ENCODE data around the gene CTIF. TPM values are rescaled to one million over a fixed set of nuclear protein-coding genes. Genes with fewer than 3 reads are reported as not detected.
"Not testable (repeated sequence)": the region's sequence is repeated elsewhere in the genome, so short reads cannot be mapped to it uniquely, and the experiment has no call there.

CTIF gene
- polyA plus RNA-seq, 4 donors, result 8.1 to 22.6 (median 11.3) TPM

- Histone ChIP-seq H3K36me3 (ENCODE audit: control insufficient read depth in 3 of 3, insufficient read depth in 2 of 3, low read depth in 1 of 3, low read length in 3 of 3) (peaks cover 0 to 34% (median 0%) of the 10 kb centered on the region in 3 donors), H3K4me1 (ENCODE audit: control insufficient read depth in 3 of 3, insufficient read depth in 2 of 3, low read depth in 1 of 3, low read length in 2 of 3) (peaks cover 6 to 34% (median 7%) of the 10 kb centered on the region in 3 donors), H3K27ac (ENCODE audit: low read depth in 1 of 3, low read length in 2 of 3) (no peak overlapping the region), H3K27me3 (ENCODE audit: control insufficient read depth in 3 of 3, insufficient read depth in 3 of 3, low read length in 3 of 3) (no peaks in the 10 kb centered on the region), H3K9me3 (ENCODE audit: control insufficient read depth in 2 of 2, insufficient read depth in 1 of 2, low read depth in 1 of 2, low read length in 1 of 2) (no peaks in the 10 kb centered on the region), H3K4me3 (ENCODE audit: low read depth in 1 of 3, low read length in 3 of 3) (no peak overlapping the region)
- DNase-seq (no peak), FAIRE-seq (no peak)
- WGBS, 3 donors, result 90 to 92% (median 91%) methylated on average over 10 of the region's 10 CpGs
Measured at GRCh38 chr18:48805826-48806535, 267.1 kb downstream of the CTIF start.

GRCh38 chr18:48806551-48807261 is 267.9 kb downstream of the CTIF start:
- peaks cover 0 to 32% (median 0%) of the 10 kb centered on the region in 3 donors for H3K36me3 ChIP-seq (ENCODE audit: control insufficient read depth in 3 of 3, insufficient read depth in 2 of 3, low read depth in 1 of 3, low read length in 3 of 3)
- no peaks in the 10 kb centered on the region for H3K27me3 ChIP-seq (ENCODE audit: control insufficient read depth in 3 of 3, insufficient read depth in 3 of 3, low read length in 3 of 3)
- 53 to 69% (median 64%) methylated on average over 11 of the region's 11 CpGs for WGBS, 3 donors
- FAIRE-seq, result no peak
- H3K9me3 ChIP-seq (ENCODE audit: control insufficient read depth in 2 of 2, insufficient read depth in 1 of 2, low read depth in 1 of 2, low read length in 1 of 2), result no peaks in the 10 kb centered on the region
- peak overlapping the region in 1 of 3 donors; percentile 43 for H3K27ac ChIP-seq (ENCODE audit: low read depth in 1 of 3, low read length in 2 of 3)
- no peak overlapping the region for H3K4me3 ChIP-seq (ENCODE audit: low read depth in 1 of 3, low read length in 3 of 3)
- peaks cover 5 to 27% (median 6%) of the 10 kb centered on the region in 3 donors for H3K4me1 ChIP-seq (ENCODE audit: control insufficient read depth in 3 of 3, insufficient read depth in 2 of 3, low read depth in 1 of 3, low read length in 2 of 3)
- no peak for DNase-seq

- H3K9me3 ChIP-seq (ENCODE audit: control insufficient read depth in 2 of 2, insufficient read depth in 1 of 2, low read depth in 1 of 2, low read length in 1 of 2), result no peaks in the 10 kb centered on the region
Measured at GRCh38 chr18:48808476-48808875, 269.6 kb downstream of the CTIF start.

GRCh38 chr18:48809365-48809764 is 270.5 kb downstream of the CTIF start:
- no peaks in the 10 kb centered on the region for H3K9me3 ChIP-seq (ENCODE audit: control insufficient read depth in 2 of 2, insufficient read depth in 1 of 2, low read depth in 1 of 2, low read length in 1 of 2)
- H3K36me3 ChIP-seq (ENCODE audit: control insufficient read depth in 3 of 3, insufficient read depth in 2 of 3, low read depth in 1 of 3, low read length in 3 of 3), result peaks cover 0 to 13% (median 0%) of the 10 kb centered on the region in 3 donors
- DNase-seq (no peak), FAIRE-seq (no peak)
- no peaks in the 10 kb centered on the region for H3K27me3 ChIP-seq (ENCODE audit: control insufficient read depth in 3 of 3, insufficient read depth in 3 of 3, low read length in 3 of 3)
- peaks cover 5 to 20% (median 15%) of the 10 kb centered on the region in 3 donors for H3K4me1 ChIP-seq (ENCODE audit: control insufficient read depth in 3 of 3, insufficient read depth in 2 of 3, low read depth in 1 of 3, low read length in 2 of 3)
- no peak overlapping the region for H3K4me3 ChIP-seq (ENCODE audit: low read depth in 1 of 3, low read length in 3 of 3)
- H3K27ac ChIP-seq (ENCODE audit: low read depth in 1 of 3, low read length in 2 of 3), result no peak overlapping the region
- 89 to 93% (median 93%) methylated on average over 1 of the region's 1 CpG for WGBS, 3 donors

More at GRCh38 chr18:48808476-48808875, 269.6 kb downstream of the CTIF start:
- no peak overlapping the region for H3K27ac ChIP-seq (ENCODE audit: low read depth in 1 of 3, low read length in 2 of 3)
- DNase-seq (no peak), FAIRE-seq (no peak)
- peaks cover 0 to 22% (median 0%) of the 10 kb centered on the region in 3 donors for H3K36me3 ChIP-seq (ENCODE audit: control insufficient read depth in 3 of 3, insufficient read depth in 2 of 3, low read depth in 1 of 3, low read length in 3 of 3)
- no peak overlapping the region for H3K4me3 ChIP-seq (ENCODE audit: low read depth in 1 of 3, low read length in 3 of 3)
- no peaks in the 10 kb centered on the region for H3K27me3 ChIP-seq (ENCODE audit: control insufficient read depth in 3 of 3, insufficient read depth in 3 of 3, low read length in 3 of 3)
- WGBS, 3 donors, result 59 to 88% (median 60%) methylated on average over 1 of the region's 1 CpG
- peaks cover 2 to 16% (median 6%) of the 10 kb centered on the region in 3 donors for H3K4me1 ChIP-seq (ENCODE audit: control insufficient read depth in 3 of 3, insufficient read depth in 2 of 3, low read depth in 1 of 3, low read length in 2 of 3)

- Histone ChIP-seq H3K27ac (ENCODE audit: low read depth in 1 of 3, low read length in 2 of 3) (no peak overlapping the region), H3K36me3 (ENCODE audit: control insufficient read depth in 3 of 3, insufficient read depth in 2 of 3, low read depth in 1 of 3, low read length in 3 of 3) (peaks cover 0 to 2% (median 0%) of the 10 kb centered on the region in 3 donors), H3K9me3 (ENCODE audit: control insufficient read depth in 2 of 2, insufficient read depth in 1 of 2, low read depth in 1 of 2, low read length in 1 of 2) (no peaks in the 10 kb centered on the region), H3K4me1 (ENCODE audit: control insufficient read depth in 3 of 3, insufficient read depth in 2 of 3, low read depth in 1 of 3, low read length in 2 of 3) (peaks cover 5 to 22% (median 17%) of the 10 kb centered on the region in 3 donors), H3K27me3 (ENCODE audit: control insufficient read depth in 3 of 3, insufficient read depth in 3 of 3, low read length in 3 of 3) (no peaks in the 10 kb centered on the region), H3K4me3 (ENCODE audit: low read depth in 1 of 3, low read length in 3 of 3) (no peak overlapping the region)
- DNase-seq, result no peak
- peak; percentile 91 for FAIRE-seq
Measured at GRCh38 chr18:48810805-48811204, 272.0 kb downstream of the CTIF start.

GRCh38 chr18:48811401-48811800 is 272.6 kb downstream of the CTIF start:
- Histone ChIP-seq H3K27ac (ENCODE audit: low read depth in 1 of 3, low read length in 2 of 3) (no peak overlapping the region), H3K4me1 (ENCODE audit: control insufficient read depth in 3 of 3, insufficient read depth in 2 of 3, low read depth in 1 of 3, low read length in 2 of 3) (peaks cover 3 to 22% (median 15%) of the 10 kb centered on the region in 3 donors), H3K9me3 (ENCODE audit: control insufficient read depth in 2 of 2, insufficient read depth in 1 of 2, low read depth in 1 of 2, low read length in 1 of 2) (no peaks in the 10 kb centered on the region), H3K36me3 (ENCODE audit: control insufficient read depth in 3 of 3, insufficient read depth in 2 of 3, low read depth in 1 of 3, low read length in 3 of 3) (peaks cover 0 to under 1% (median 0%) of the 10 kb centered on the region in 3 donors), H3K4me3 (ENCODE audit: low read depth in 1 of 3, low read length in 3 of 3) (no peak overlapping the region), H3K27me3 (ENCODE audit: control insufficient read depth in 3 of 3, insufficient read depth in 3 of 3, low read length in 3 of 3) (no peaks in the 10 kb centered on the region)
- FAIRE-seq (no peak), DNase-seq (no peak)
- 84 to 91% (median 87%) methylated on average over 3 of the region's 3 CpGs for WGBS, 3 donors

- FAIRE-seq; DNase-seq; H3K4me3 ChIP-seq (ENCODE audit: low read depth in 1 of 3, low read length in 3 of 3); H3K27me3 ChIP-seq (ENCODE audit: control insufficient read depth in 3 of 3, insufficient read depth in 3 of 3, low read length in 3 of 3); H3K36me3 ChIP-seq (ENCODE audit: control insufficient read depth in 3 of 3, insufficient read depth in 2 of 3, low read depth in 1 of 3, low read length in 3 of 3); H3K9me3 ChIP-seq (ENCODE audit: control insufficient read depth in 2 of 2, insufficient read depth in 1 of 2, low read depth in 1 of 2, low read length in 1 of 2); H3K27ac ChIP-seq (ENCODE audit: low read depth in 1 of 3, low read length in 2 of 3): not testable (repeated sequence)
- 83 to 91% (median 84%) methylated on average over 12 of the region's 12 CpGs for WGBS, 3 donors
- H3K4me1 ChIP-seq (ENCODE audit: control insufficient read depth in 3 of 3, insufficient read depth in 2 of 3, low read depth in 1 of 3, low read length in 2 of 3), result peaks cover 3 to 18% (median 11%) of the 10 kb centered on the region in 3 donors
Measured at GRCh38 chr18:48811977-48812451, 273.2 kb downstream of the CTIF start.

- FAIRE-seq (no peak), DNase-seq (no peak)
- no peaks in the 10 kb centered on the region for H3K9me3 ChIP-seq (ENCODE audit: control insufficient read depth in 2 of 2, insufficient read depth in 1 of 2, low read depth in 1 of 2, low read length in 1 of 2)
- peaks cover 3 to 15% (median 11%) of the 10 kb centered on the region in 3 donors for H3K4me1 ChIP-seq (ENCODE audit: control insufficient read depth in 3 of 3, insufficient read depth in 2 of 3, low read depth in 1 of 3, low read length in 2 of 3)
- WGBS, 3 donors, result 96 to 99% (median 97%) methylated on average over 3 of the region's 3 CpGs
- H3K27me3 ChIP-seq (ENCODE audit: control insufficient read depth in 3 of 3, insufficient read depth in 3 of 3, low read length in 3 of 3), result no peaks in the 10 kb centered on the region
- no peak overlapping the region for H3K4me3 ChIP-seq (ENCODE audit: low read depth in 1 of 3, low read length in 3 of 3)
- no peak overlapping the region for H3K27ac ChIP-seq (ENCODE audit: low read depth in 1 of 3, low read length in 2 of 3)
- peaks cover 0 to 18% (median 0%) of the 10 kb centered on the region in 3 donors for H3K36me3 ChIP-seq (ENCODE audit: control insufficient read depth in 3 of 3, insufficient read depth in 2 of 3, low read depth in 1 of 3, low read length in 3 of 3)
Measured at GRCh38 chr18:48813321-48813720, 274.5 kb downstream of the CTIF start.

Measured in small intestine (tissue), 7 donors.